K562 (cell line): ENCODE measurements around the gene TFAM. TPM values are rescaled to one million over a fixed set of nuclear protein-coding genes. Genes with fewer than 3 reads are reported as not detected.

Experiments used
- DMBX1 ChIP-seq: fragments of 250-450 bp; sonication (Bioruptor Pico); IDR thresholded peaks from 2 replicates; pipeline ENCODE4 v1.8.0; 2022; ENCODE audit warnings: inconsistent platforms, mild to moderate bottlenecking, moderate library complexity, borderline replicate concordance
- GABPA ChIP-seq: fragments of 200-800 bp; sonication (Bioruptor generic); conservative IDR thresholded peaks from 2 replicates; pipeline ENCODE4 v1.6.1; 2016; ENCODE audit warnings: low read depth, missing genetic modification characterization, missing compliant biosample characterization
- MGA ChIP-seq: fragments of 450-650 bp; IDR thresholded peaks from 2 replicates; pipeline ENCODE4 v1.6.1; 2016; ENCODE audit warnings: mild to moderate bottlenecking, moderate library complexity
- MYNN ChIP-seq, 2 experiments: sonication (generic); formaldehyde crosslinking in 1 of 2; IDR thresholded peaks; 2 replicates each; pipeline versions ENCODE4 v1.5.0 to v1.6.1; 2016 to 2020; ENCODE audit warnings: antibody characterized with exemption in 1 of 2, missing genetic modification reagents in 1 of 2
- POLR3A ChIP-seq: IDR thresholded peaks from 2 replicates; pipeline ENCODE4 v1.6.1; 2011; ENCODE audit warnings: borderline replicate concordance, mild to moderate bottlenecking, moderate library complexity; ENCODE audit not compliant: insufficient read length, insufficient read depth; ENCODE audit errors: extremely low read depth
- TCF7 ChIP-seq: sonication (generic); IDR thresholded peaks from 2 replicates; pipeline ENCODE4 v1.6.1; 2016; ENCODE audit warnings: antibody characterized with exemption, borderline replicate concordance
- VEZF1 ChIP-seq: fragments of 200-800 bp; sonication (Bioruptor generic); IDR thresholded peaks from 2 replicates; pipeline ENCODE4 v1.6.1; 2017; ENCODE audit warnings: missing genetic modification characterization, missing compliant biosample characterization
- ZMIZ1 ChIP-seq, 2 experiments: fragments of 150-350 bp in 1 of 2; IDR thresholded peaks; 2 replicates each; pipeline ENCODE4 v1.6.1; 2012 to 2016; ENCODE audit warnings: low read depth in 2 of 2, low read length in 2 of 2, mild to moderate bottlenecking in 1 of 2, moderate library complexity in 1 of 2
- polyA plus RNA-seq, 8 experiments: library from polyadenylated mRNA; depleted of rRNA in 4 of 8; stranded (reverse) in 5 of 8; unstranded in 3 of 8; fragments of >200 nt; fragmentation: Nextera tagmentation in 2 of 8; fragmentation: Illumina TruSeq in 1 of 8; extraction: Ambion mirVana in 2 of 8; extraction: Trizol in 1 of 8; gene quantifications; 2 replicates each; pipeline versions ENCODE4 v1.2.1 to v1.2.3, GENCODE V29; 2011 to 2014; ENCODE audit warnings: inconsistent platforms in 1 of 8, missing spikeins in 1 of 8
- total RNA-seq, 7 experiments: library from RNA; depleted of rRNA in 6 of 7; stranded (reverse); fragments of >200 nt in 6 of 7; fragmentation: Illumina TruSeq in 2 of 7; extraction: Trizol in 2 of 7; gene quantifications; 2 replicates each; pipeline versions ENCODE4 v1.2.1 to v1.2.3, GENCODE V29; 2011 to 2021; ENCODE audit warnings: low replicate concordance in 1 of 7

TFAM gene
- total and polyA plus RNA-seq, 9 of the 15 experiments (the other 6 are each of a cell fraction or from before 2014, with no cell fraction given) = 74.3 to 227 (median 155) TPM

GRCh38 chr10:58384999-58385783 is at the start of gene TFAM (continued):
- TF ChIP-seq MGA = peak; percentile 68
- TF ChIP-seq POLR3A = no peak
- TF ChIP-seq DMBX1 (CRISPR knock-in tag) = peak; percentile 39; the same call in 1 of the 2 replicates
- TF ChIP-seq ZMIZ1 (IDR thresholded peaks at IDR 0.05; ENCODE audit: low read depth in 2 of 2, low read length in 2 of 2) = peak in 1 of 2 experiments; percentile 72; a peak in 2 of 4 replicates
- TF ChIP-seq TCF7 = peak; percentile 90
- TF ChIP-seq VEZF1 = peak; percentile 80
- peak; percentile 91 for TF ChIP-seq GABPA (tag)
- TF ChIP-seq MYNN (IDR thresholded peaks at IDR 0.05) = no peak
- TF ChIP-seq MYNN (CRISPR knock-in tag; IDR thresholded peaks at IDR 0.05) = no peak
